Measurements from ENCODE around the gene BICDL2. TPM values are rescaled to one million over a fixed set of nuclear protein-coding genes. Genes with fewer than 3 reads are reported as not detected.

The BICDL2 gene
- total RNA-seq, 1 donor from 2014 or later: not detected

- DNase-seq (ENCODE audit: low read depth): no peak
Observed at GRCh38 chr16:3026003-3026378, 10.8 kb downstream of the BICDL2 start.

DNA sequence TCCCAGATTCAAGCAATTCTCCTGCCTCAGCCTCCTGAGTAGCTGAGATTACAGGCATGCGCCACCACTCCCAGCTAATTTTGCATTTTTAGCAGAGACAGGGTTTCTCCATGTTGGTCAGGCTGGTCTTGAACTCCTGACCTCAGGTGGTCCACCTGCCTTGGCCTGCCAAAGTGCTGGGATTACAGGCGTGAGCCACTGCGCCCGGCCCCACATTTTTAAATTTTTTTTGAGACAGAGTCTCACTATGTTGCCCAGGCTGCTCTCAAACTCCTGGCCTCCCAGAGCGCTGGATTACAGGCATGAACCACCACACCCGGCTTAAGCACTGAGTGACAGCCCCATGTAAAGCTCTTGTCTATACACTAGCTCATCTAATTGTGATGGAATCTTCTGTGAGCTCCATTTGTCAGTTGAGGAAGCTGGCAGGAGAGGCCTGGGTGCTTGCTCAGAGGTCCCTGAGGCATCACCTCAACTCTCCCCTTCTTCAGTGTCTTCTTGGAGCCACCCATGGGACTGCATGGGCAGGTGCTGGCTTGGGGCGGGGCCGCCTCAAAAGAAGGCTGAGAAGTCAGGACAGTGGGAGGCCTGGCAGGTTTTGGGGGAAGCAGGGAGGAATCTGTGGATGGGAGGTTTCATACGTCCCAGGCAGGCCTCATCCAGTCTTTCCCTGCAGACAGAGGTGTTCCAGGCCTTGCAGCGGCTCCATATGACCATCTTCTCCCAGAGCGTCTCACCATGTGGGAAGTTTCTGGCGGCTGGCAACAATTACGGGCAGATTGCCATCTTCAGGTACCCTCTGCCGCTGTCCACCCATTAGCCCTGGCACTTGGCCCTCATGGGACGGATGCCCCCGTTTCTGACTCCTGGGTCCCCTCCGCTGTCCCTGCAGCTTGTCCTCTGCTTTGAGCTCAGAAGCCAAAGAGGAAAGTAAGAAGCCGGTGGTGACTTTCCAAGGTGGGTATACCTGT lies 11.4 kb downstream of the BICDL2 start:
- DNase-seq (ENCODE audit: low read depth): no peak

DNA sequence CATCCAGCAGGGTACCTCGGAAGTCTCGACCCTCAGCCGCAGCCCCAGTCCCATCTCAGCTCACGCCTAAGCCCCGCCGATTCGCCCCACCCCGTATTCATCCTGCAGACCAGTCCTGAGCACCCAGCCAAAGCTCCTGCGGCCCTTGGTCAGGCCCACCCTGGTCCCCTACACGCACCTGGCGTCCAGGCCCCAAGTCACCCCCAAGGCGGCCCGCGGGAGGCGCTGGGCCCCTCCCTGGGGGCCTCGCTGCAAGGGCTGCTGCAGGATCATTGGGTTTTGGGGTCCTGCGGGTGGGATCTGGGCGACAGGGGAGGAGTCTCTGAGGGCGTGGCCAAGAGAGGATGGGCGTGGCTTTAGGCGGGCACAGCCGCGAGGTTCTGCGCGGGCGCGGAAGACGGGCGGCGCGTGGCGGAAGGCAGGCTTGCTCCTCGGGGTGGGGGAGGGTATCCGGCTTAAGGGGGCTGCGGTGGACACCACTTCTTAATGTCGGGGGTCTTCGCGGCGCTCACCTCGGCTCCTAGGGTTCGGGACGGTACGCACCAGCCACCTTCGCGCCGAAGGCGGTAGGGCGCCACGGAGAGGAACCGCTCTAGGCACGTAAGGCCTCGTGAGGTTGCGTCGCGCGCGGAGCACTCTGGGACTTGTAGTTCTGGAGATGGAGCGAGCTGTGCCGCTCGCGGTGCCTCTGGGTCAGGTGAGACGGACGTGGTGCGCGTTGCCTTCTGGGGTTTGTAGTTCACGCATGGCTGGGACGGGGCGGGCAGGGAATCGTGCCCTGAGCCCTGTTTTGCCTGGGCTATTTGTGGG lies 12.9 kb downstream of the BICDL2 start, which contains the start of the genes HCFC1R1 and THOC6:
TSS of gene HCFC1R1 (minus strand) at position 274 of the 810 bp plus-strand sequence. CDS start at position 273, 1 bp downstream.
TSS of gene THOC6 (plus strand) at position 367 of the 810 bp plus-strand sequence. CDS start at position 659, 292 bp downstream.
- peak; percentile 98 for DNase-seq (ENCODE audit: low read depth)

GRCh38 chr16:3023415-3023668 lies 13.4 kb downstream of the BICDL2 start:
- DNase-seq (ENCODE audit: low read depth): peak; percentile 90

DNA sequence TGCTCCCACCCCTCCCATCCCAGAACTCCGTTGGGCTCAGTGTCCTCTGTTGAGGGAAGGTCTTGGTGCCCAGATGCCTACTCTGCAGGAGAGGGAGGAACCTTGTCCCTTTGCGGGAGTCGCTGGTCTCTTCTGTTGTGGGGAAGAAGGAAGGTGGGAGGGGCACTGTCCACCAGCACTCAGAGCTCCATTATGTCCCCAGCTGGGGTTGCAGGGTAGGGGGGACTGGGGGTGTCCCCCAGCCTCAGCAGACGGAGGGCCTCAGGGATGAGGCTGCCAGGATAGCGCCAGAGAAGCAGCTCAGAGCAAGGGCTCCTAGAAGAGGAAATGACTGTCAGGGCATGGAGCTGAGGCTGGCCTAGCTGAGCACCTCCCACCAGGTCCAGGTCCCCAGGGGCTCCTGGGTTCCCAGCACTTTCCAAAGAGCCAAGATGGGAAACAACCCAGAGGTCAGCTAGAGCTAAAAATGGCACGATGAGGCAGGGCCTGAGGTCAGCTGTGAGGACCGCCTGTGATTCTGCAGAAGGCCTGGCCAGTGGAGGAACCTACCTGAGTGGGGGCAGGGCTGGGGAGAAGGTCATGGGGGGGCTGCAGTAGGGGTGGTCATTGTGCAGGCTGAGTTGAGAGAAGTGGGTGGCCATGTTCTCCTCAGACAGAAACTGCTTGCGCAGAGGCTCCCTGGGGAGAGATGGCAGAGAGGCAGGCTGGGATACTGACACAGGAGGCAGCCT lies 13.9 kb downstream of the BICDL2 start:
- DNase-seq (ENCODE audit: low read depth): peak; percentile 90

DNA sequence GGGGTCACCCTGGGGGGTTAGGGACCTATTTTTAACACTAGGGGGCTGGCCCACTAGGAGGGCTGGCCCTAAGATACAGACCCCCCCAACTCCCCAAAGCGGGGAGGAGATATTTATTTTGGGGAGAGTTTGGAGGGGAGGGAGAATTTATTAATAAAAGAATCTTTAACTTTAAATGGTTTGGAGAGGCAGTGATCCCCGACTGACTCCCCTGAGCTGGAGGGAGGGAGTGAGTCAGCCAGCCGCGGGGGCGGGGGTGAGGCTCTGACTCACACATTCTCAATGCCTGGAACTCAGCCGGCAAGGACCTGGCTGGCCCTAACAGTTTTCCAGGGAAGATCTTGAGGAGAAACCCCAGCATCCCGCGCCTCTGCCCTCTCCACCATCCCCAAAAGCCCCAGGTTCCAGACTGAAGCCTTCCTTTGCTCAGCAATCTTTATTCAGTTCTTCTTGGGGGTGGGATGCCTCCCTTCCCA lies 14.5 kb downstream of the BICDL2 start:
- peak; percentile 96 for DNase-seq (ENCODE audit: low read depth)

- DNase-seq (ENCODE audit: low read depth): peak; percentile 98
Observed at GRCh38 chr16:3021449-3022207, 15.1 kb downstream of the BICDL2 start.

DNA sequence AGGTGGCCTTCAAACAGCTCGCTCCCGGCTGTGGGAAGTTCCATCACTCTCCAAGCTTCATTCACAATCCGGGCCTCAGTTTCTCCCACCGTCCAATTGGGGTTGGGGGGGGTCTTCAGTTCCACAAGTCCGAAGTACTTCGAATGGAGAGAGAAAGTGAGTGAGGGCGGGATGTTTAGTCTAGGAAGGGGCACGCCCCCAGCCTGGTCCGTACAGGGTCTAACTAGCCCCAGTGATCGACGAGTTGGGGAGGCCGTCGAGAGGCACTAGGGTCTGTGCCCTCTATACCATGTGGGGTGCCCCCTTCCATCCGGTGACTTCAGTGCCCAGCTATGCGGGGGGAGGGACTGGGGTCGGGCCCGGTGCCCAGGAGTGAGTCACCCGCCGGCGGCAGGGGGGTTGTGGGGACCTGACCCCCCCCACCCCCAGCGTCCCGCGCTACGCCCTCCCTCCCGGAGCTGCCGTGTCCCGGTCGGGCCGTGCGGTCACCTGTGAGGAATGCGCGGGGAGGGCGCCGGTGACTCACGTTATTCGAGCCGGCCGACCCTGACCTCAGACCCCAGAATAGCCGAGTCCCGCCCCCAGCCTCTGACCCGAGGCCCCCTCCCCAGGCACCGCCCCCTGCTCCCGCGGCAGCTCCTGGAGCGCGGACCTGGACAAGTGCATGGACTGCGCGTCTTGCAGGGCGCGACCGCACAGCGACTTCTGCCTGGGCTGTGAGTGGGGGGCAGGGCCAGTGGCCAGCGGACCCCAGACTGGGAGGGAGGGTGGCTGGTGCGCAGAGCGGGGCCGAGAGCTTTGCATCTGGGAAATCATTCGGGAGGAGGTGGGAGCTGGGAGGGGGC lies 15.9 kb downstream of the BICDL2 start:
- DNase-seq (ENCODE audit: low read depth): peak; percentile 91

- DNase-seq (ENCODE audit: low read depth): peak; percentile 79
Observed at GRCh38 chr16:3020247-3020603, 16.5 kb downstream of the BICDL2 start, which contains the start of gene TNFRSF12A. TSS of gene TNFRSF12A (plus strand) at chr16:3020368. CDS start at chr16:3020398, 30 bp downstream.

- DNase-seq (ENCODE audit: low read depth): no peak
Observed at GRCh38 chr16:3019594-3020246, 17.0 kb downstream of the BICDL2 start.

GRCh38 chr16:3017794-3018506 lies 18.8 kb downstream of the BICDL2 start, which contains the start of gene CLDN6:
TSS of gene CLDN6 (minus strand) at chr16:3018183. CDS start at chr16:3016021, 2,162 bp downstream.
- no peak for DNase-seq (ENCODE audit: low read depth)

GRCh38 chr16:3017344-3017743 lies 19.4 kb downstream of the BICDL2 start:
- no peak for DNase-seq (ENCODE audit: low read depth)

- DNase-seq (ENCODE audit: low read depth): no peak
Observed at GRCh38 chr16:3015865-3016521, 20.8 kb downstream of the BICDL2 start.

- no peak for DNase-seq (ENCODE audit: low read depth)
Observed at GRCh38 chr16:3014971-3015370, 21.8 kb downstream of the BICDL2 start.

DNA sequence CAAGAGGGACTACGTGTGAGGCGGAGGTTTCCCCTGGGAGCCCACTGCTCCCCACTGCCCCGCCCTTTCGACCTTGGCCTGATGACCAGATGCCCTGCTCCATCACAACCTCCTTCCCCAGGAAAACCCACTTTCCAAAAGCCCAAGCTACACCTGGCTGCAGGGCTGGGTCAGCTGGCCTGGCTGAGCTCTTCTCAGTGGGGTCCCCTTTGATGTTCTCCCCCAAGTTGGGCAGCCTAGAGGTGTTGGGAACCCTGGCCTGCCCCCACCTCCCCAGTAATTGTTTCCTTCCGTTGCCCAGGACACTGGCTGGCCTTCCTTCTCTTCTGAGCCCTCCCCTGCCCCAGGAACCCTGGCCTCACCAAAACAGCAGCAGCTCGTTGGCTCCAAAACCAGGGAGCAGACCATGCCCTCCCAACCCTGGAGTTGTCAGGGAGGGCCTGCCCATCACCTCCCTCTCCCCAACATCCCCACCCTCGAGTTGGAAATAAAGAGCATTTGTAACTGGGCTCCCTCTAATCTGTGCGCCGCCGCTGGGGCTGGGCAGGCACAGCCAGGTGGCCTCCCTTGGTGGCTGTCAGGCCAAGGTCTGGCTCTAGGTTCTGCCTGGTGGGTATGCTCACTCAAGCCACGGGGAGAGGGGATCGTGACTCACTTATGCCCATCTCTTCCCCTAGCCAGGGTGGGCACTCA lies 22.6 kb downstream of the BICDL2 start:
- DNase-seq (ENCODE audit: low read depth): no peak

GRCh38 chr16:3013491-3013951 lies 23.2 kb downstream of the BICDL2 start:
- no peak for DNase-seq (ENCODE audit: low read depth)

Measured in myocyte (in vitro differentiated cells).